ENCODE results near the gene GOLGA5. TPM values are rescaled to one million over a fixed set of nuclear protein-coding genes. Genes with fewer than 3 reads are reported as not detected.

GOLGA5 gene
- total and polyA plus RNA-seq, 2 of the 13 experiments (the other 11 are each of a cell fraction or from before 2014, with no cell fraction given): 31.0 to 40.0 TPM

DNA sequence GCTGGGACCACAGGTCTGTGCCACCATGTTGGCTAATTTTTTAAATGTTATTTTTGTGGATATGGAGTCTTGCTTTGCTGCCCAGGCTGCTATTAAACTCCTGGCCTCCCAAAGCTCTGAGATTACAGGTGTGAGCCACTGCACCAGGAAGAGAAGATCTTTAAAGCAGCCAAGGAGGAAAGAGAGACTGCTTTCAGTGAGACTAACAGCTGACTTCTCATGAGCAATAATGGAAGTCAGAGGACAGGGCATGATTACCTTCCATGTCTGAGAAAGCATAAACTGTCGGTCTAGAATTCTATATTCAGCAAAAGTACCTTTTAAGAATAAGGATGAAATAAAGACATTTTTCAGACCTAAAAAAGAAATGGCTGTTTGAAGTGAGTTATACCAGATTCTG is 71.6 kb downstream of the GOLGA5 start:
- DNase-seq (ENCODE audit: low spot score): no peak
- no peaks in the 10 kb centered on the region for H3K9me3 ChIP-seq (ENCODE audit: low read length)
- H4K20me1 ChIP-seq (ENCODE audit: insufficient read depth, low read length): no peaks in the 10 kb centered on the region
- TF ChIP-seq NFE2 (CRISPR knock-in tag; IDR thresholded peaks at IDR 0.05): no peak
- TF ChIP-seq ZNF317 (CRISPR knock-in tag; IDR thresholded peaks at IDR 0.05): peak; percentile 91
- TF ChIP-seq, protein P1, sequence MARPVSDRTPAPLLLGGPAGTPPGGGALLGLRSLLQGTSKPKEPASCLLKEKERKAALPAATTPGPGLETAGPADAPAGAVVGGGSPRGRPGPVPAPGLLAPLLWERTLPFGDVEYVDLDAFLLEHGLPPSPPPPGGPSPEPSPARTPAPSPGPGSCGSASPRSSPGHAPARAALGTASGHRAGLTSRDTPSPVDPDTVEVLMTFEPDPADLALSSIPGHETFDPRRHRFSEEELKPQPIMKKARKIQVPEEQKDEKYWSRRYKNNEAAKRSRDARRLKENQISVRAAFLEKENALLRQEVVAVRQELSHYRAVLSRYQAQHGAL (CRISPR knock-in tag; IDR thresholded peaks at IDR 0.05; ENCODE audit: not compliant biosample characterization): no peak
- no peak overlapping the region for H3K27ac ChIP-seq (ENCODE audit: extremely low read length, insufficient read depth, low read length)
- intact Hi-C loops (cut with micrococcal nuclease; ENCODE audit: unreplicated experiment) (no loop called here), in situ Hi-C loops (cut with HindIII; ENCODE audit: extremely low pct_ligation_motif_present, low pct_unique_long_range_greater_than_20kb) (no loop called here)
- no peak overlapping the region for H3K4me2 ChIP-seq (ENCODE audit: low read depth, low read length)
- CTCF ChIA-PET (ENCODE audit: low intra/inter-chr PET ratio, low total read pairs): no interaction called here
- H2AFZ ChIP-seq (ENCODE audit: low read length): no peak overlapping the region
- H3K79me2 ChIP-seq (ENCODE audit: insufficient read depth, low read length): no peaks in the 10 kb centered on the region
- no peak for FAIRE-seq
- ATAC-seq: no peak
- no peaks in the 10 kb centered on the region for H3K27me3 ChIP-seq (ENCODE audit: control insufficient read depth in 1 of 2, insufficient read depth in 2 of 2, low read length in 2 of 2)
- H3K4me3 ChIP-seq (replicated peaks in 1 of 3; ENCODE audit: insufficient read depth in 1 of 3, low read depth in 2 of 3, low read length in 3 of 3): no peak overlapping the region
- H3K4me1 ChIP-seq (ENCODE audit: insufficient read depth, low read length): peaks cover 23% of the 10 kb centered on the region
- 8% methylated on average over 1 of the region's 1 CpG for WGBS (ENCODE audit: low lambda C conversion rate)
- no TSS peak for BruUV-seq (replicated peaks)
- H3K36me3 ChIP-seq (replicated peaks in 1 of 2; ENCODE audit: control insufficient read depth in 1 of 2, insufficient read depth in 2 of 2, low read length in 2 of 2): no peaks in the 10 kb centered on the region
- POLR2A ChIA-PET: no interaction called here
- no peak overlapping the region for H3K9ac ChIP-seq (ENCODE audit: insufficient read depth, low read depth, low read length)

DNA sequence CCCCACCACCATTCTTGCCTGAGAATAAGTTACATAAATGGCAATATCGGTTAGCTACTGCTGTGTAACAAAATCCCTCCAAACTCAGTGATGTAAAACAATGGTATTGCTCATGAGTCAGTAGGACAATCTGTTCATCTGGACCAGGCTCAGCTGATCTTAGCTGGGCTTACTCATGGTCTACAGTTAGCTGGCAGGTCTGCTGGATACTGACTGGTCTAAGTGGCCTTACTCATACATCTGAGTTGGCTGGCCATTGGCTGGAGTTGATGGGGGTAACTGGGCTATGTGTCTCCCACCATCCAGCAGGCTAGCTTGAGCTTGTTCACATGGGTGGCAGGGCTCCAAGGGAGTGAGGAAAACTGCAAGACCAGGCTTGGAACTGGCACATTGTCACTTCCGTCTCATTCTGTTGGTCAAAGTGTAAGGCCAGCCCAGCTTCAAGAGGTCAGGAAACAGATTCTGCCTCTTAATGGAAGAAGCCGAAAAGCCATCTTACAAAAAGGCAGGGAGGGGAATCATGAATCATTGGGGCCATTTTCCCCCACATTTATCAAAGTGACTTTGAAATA is 72.2 kb downstream of the GOLGA5 start:
- WGBS (ENCODE audit: low lambda C conversion rate): 51% methylated on average over 3 of the region's 3 CpGs

More for the DNA sequence above, 72.2 kb downstream of the GOLGA5 start:
- TF ChIP-seq RBAK (CRISPR knock-in tag; IDR thresholded peaks at IDR 0.05): peak; percentile 89
- TF ChIP-seq PAF1 (CRISPR knock-in tag; IDR thresholded peaks at IDR 0.05): no peak
- no peak overlapping the region for H2AFZ ChIP-seq (ENCODE audit: low read length)
- intact Hi-C loops (cut with micrococcal nuclease; ENCODE audit: unreplicated experiment) (no loop called here), in situ Hi-C loops (cut with HindIII; ENCODE audit: extremely low pct_ligation_motif_present, low pct_unique_long_range_greater_than_20kb) (no loop called here)
- ATAC-seq (no peak), FAIRE-seq (no peak), DNase-seq (ENCODE audit: low spot score) (no peak)
- H3K4me2 ChIP-seq (ENCODE audit: low read depth, low read length): no peak overlapping the region
- H3K27me3 ChIP-seq (ENCODE audit: control insufficient read depth in 1 of 2, insufficient read depth in 2 of 2, low read length in 2 of 2): no peaks in the 10 kb centered on the region
- H3K4me3 ChIP-seq (replicated peaks in 1 of 3; ENCODE audit: insufficient read depth in 1 of 3, low read depth in 2 of 3, low read length in 3 of 3): no peak overlapping the region
- peaks cover 17% of the 10 kb centered on the region for H3K4me1 ChIP-seq (ENCODE audit: insufficient read depth, low read length)
- H3K9ac ChIP-seq (ENCODE audit: insufficient read depth, low read depth, low read length): no peak overlapping the region
- no peaks in the 10 kb centered on the region for H3K36me3 ChIP-seq (replicated peaks in 1 of 2; ENCODE audit: control insufficient read depth in 1 of 2, insufficient read depth in 2 of 2, low read length in 2 of 2)
- H3K27ac ChIP-seq (ENCODE audit: extremely low read length, insufficient read depth, low read length): no peak overlapping the region
- no peaks in the 10 kb centered on the region for H3K79me2 ChIP-seq (ENCODE audit: insufficient read depth, low read length)
- ChIA-PET POLR2A (no interaction called here), CTCF (ENCODE audit: low intra/inter-chr PET ratio, low total read pairs) (no interaction called here)
- no peaks in the 10 kb centered on the region for H3K9me3 ChIP-seq (ENCODE audit: low read length)
- BruUV-seq (replicated peaks): no TSS peak
- no peaks in the 10 kb centered on the region for H4K20me1 ChIP-seq (ENCODE audit: insufficient read depth, low read length)

All from HepG2 (cell line).